HG02610 (cell line): ENCODE measurements around the gene IFI27L2.
A peak's percentile ranks its signal among the peaks of the same experiment; 100 is the strongest.
"Not testable (repeated sequence)": the region's sequence is repeated elsewhere in the genome, so short reads cannot be mapped to it uniquely, and the experiment has no call there.

Source experiments
- ATAC-seq: cut with Tn5 transposase; IDR thresholded peaks from one replicate; pipeline ENCODE4 v1.9.1; 2021; ENCODE audit warnings: mild to moderate bottlenecking, moderate library complexity; ENCODE audit not compliant: unreplicated experiment

Gene IFI27L2

GRCh38 chr14:94129111-94129757, at the start of gene IFI27L2:
Gene IFI27L2, minus strand, starts transcription at chr14:94129604. Its CDS starts 40 bp downstream, at chr14:94129564.
- ATAC-seq = peak; percentile 97

GRCh38 chr14:94177806-94178205, 48.4 kb upstream of the IFI27L2 start:
- ATAC-seq = no peak

- ATAC-seq = no peak
Measured at GRCh38 chr14:94176808-94177207, 47.4 kb upstream of the IFI27L2 start.

GRCh38 chr14:94175747-94176146, 46.3 kb upstream of the IFI27L2 start:
- ATAC-seq = no peak

GRCh38 chr14:94175011-94175745, 45.8 kb upstream of the IFI27L2 start:
- ATAC-seq = no peak

- no peak for ATAC-seq
Measured at GRCh38 chr14:94174604-94175010, 45.2 kb upstream of the IFI27L2 start.

GRCh38 chr14:94173885-94174603, 44.6 kb upstream of the IFI27L2 start, which contains the start of gene PPP4R4:
Gene PPP4R4, plus strand, starts transcription at chr14:94174322. Its CDS starts 144 bp downstream, at chr14:94174466.
- peak; percentile 85 for ATAC-seq

- ATAC-seq = no peak
Measured at GRCh38 chr14:94173471-94173884, 44.1 kb upstream of the IFI27L2 start.

- no peak for ATAC-seq
Measured at GRCh38 chr14:94172545-94172944, 43.1 kb upstream of the IFI27L2 start.

- no peak for ATAC-seq
Measured at GRCh38 chr14:94171208-94171607, 41.8 kb upstream of the IFI27L2 start.

GRCh38 chr14:94170136-94170535, 40.7 kb upstream of the IFI27L2 start:
- no peak for ATAC-seq

GRCh38 chr14:94165744-94166143, 36.3 kb upstream of the IFI27L2 start:
- ATAC-seq = no peak

GRCh38 chr14:94164685-94165431, 35.5 kb upstream of the IFI27L2 start:
- ATAC-seq = no peak

- no peak for ATAC-seq
Measured at GRCh38 chr14:94163796-94164195, 34.4 kb upstream of the IFI27L2 start.

GRCh38 chr14:94162466-94162865, 33.1 kb upstream of the IFI27L2 start:
- no peak for ATAC-seq

- ATAC-seq = no peak
Measured at GRCh38 chr14:94161981-94162380, 32.6 kb upstream of the IFI27L2 start.

- no peak for ATAC-seq
Measured at GRCh38 chr14:94161058-94161457, 31.7 kb upstream of the IFI27L2 start.

GRCh38 chr14:94158239-94158883, 29.0 kb upstream of the IFI27L2 start:
- no peak for ATAC-seq

GRCh38 chr14:94157197-94157596, 27.8 kb upstream of the IFI27L2 start:
- no peak for ATAC-seq

- not testable (repeated sequence) for ATAC-seq
Measured at GRCh38 chr14:94156143-94156542, 26.7 kb upstream of the IFI27L2 start.
